GM12878 (cell line): ENCODE results near the gene ATXN1.

Source experiments
- CHD4 ChIP-seq: fragments of 200-600 bp; sonication (generic); IDR thresholded peaks from 2 replicates; pipeline ENCODE4 v1.6.1; 2016; ENCODE audit warnings: mild to moderate bottlenecking
- CREB1 ChIP-seq: IDR thresholded peaks from 2 replicates; pipeline ENCODE4 v1.6.1; 2012; ENCODE audit warnings: low read depth, mild to moderate bottlenecking, inconsistent platforms
- MAX ChIP-seq: IDR thresholded peaks from 2 replicates; pipeline ENCODE4 v1.6.1; 2012; ENCODE audit warnings: low read depth, low read length, improper control_type of control experiment
- MTA2 ChIP-seq: fragments of 450-650 bp; IDR thresholded peaks from 2 replicates; pipeline ENCODE4 v1.6.1; 2016; ENCODE audit warnings: low read depth, mild to moderate bottlenecking, moderate library complexity
- NBN ChIP-seq: fragments of 450-650 bp; IDR thresholded peaks from 2 replicates; pipeline ENCODE4 v1.6.1; 2016
- NFIC ChIP-seq: IDR thresholded peaks from 2 replicates; pipeline ENCODE4 v1.6.1; 2012; ENCODE audit warnings: low read depth, mild to moderate bottlenecking, inconsistent platforms, low read length, moderate library complexity
- TCF12 ChIP-seq: IDR thresholded peaks from 2 replicates; pipeline ENCODE4 v1.6.1; 2011; ENCODE audit warnings: low read depth, mild to moderate bottlenecking, low read length
- ZNF217 ChIP-seq: fragments of 450-650 bp; IDR thresholded peaks from 2 replicates; pipeline ENCODE4 v1.6.1; 2017; ENCODE audit warnings: antibody characterized with exemption, mild to moderate bottlenecking

GRCh38 chr6:16267428-16268263, 493.6 kb downstream of the ATXN1 start:
- TF ChIP-seq MAX, result no peak
- TF ChIP-seq ZNF217, result no peak
- TF ChIP-seq CREB1, result no peak
- no peak for TF ChIP-seq TCF12
- TF ChIP-seq NBN, result no peak
- no peak for TF ChIP-seq MTA2
- TF ChIP-seq NFIC, result no peak
- TF ChIP-seq CHD4, result no peak
